Fibroblast of villous mesenchyme (primary cell): ENCODE results near the gene CCDC170. TPM values are rescaled to one million over a fixed set of nuclear protein-coding genes. Genes with fewer than 3 reads are reported as not detected.

ENCODE experiments used
- DNase-seq: peaks from one replicate; pipeline ENCODE4 v3.0.0-alpha.2; 2010; ENCODE audit warnings: low read depth
- H3K4me3 ChIP-seq: 2 replicates; pipeline ENCODE4 v1.5.1; 2011; ENCODE audit warnings: low read depth, mild to moderate bottlenecking, low read length
- total RNA-seq: library from RNA; depleted of rRNA; stranded (reverse); fragments of >200 nt; gene quantifications from 2 replicates; pipeline ENCODE4 v1.2.3, GENCODE V29; 2012
- TF ChIP-seq, protein P1 (sequence below): IDR thresholded peaks from 2 replicates; pipeline ENCODE4 v1.5.1; 2012; ENCODE audit warnings: low read depth, mild to moderate bottlenecking, low read length; ENCODE audit not compliant: insufficient read depth

Gene CCDC170
- total RNA-seq, 1 donor, result 3.9 TPM

DNA sequence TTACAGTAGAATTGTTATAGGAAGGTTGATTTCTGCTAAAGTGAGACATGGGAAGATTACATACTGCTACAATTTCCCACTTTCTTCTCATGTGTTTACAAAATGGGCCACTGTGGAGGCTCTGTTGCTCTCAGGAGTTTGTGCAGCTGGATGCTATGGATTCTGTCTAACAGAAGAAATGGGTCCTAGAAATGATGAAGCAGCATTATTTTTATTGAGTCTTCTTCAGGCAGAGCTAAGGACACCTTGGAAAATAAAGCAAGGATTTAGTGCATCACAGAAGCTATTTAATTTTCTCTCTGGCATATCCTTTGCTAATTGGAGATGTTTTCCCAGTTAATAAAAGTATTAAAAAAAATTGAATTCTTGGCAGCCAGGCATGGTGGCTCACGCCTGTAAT lies 29.2 kb downstream of the CCDC170 start:
- DNase-seq, result no peak
- TF ChIP-seq, protein P1, sequence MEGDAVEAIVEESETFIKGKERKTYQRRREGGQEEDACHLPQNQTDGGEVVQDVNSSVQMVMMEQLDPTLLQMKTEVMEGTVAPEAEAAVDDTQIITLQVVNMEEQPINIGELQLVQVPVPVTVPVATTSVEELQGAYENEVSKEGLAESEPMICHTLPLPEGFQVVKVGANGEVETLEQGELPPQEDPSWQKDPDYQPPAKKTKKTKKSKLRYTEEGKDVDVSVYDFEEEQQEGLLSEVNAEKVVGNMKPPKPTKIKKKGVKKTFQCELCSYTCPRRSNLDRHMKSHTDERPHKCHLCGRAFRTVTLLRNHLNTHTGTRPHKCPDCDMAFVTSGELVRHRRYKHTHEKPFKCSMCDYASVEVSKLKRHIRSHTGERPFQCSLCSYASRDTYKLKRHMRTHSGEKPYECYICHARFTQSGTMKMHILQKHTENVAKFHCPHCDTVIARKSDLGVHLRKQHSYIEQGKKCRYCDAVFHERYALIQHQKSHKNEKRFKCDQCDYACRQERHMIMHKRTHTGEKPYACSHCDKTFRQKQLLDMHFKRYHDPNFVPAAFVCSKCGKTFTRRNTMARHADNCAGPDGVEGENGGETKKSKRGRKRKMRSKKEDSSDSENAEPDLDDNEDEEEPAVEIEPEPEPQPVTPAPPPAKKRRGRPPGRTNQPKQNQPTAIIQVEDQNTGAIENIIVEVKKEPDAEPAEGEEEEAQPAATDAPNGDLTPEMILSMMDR, result no peak

DNA sequence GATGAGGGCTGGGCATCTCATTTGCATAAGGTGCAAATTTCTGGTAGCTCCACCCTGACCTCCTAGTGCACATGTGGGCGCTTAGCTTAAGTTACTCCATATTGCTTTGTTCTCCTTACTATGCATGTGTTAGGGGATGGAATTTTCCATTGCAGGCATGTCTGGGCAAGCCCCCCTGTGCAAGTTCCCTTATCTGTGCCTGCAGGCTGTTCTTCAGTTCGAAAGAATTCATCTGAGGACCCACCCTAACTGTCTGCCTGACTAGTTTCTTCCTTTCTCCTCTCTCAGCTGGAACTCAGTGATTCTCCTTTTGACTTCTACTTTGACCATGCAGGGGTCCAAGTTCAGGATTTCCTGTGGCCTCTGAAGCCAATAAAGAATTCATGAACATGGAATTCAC lies 30.2 kb downstream of the CCDC170 start:
- TF ChIP-seq, protein P1, result no peak
- no peak for DNase-seq
- no peak overlapping the region for H3K4me3 ChIP-seq

More for the DNA sequence above, 29.2 kb downstream of the CCDC170 start:
- no peak overlapping the region for H3K4me3 ChIP-seq

DNA sequence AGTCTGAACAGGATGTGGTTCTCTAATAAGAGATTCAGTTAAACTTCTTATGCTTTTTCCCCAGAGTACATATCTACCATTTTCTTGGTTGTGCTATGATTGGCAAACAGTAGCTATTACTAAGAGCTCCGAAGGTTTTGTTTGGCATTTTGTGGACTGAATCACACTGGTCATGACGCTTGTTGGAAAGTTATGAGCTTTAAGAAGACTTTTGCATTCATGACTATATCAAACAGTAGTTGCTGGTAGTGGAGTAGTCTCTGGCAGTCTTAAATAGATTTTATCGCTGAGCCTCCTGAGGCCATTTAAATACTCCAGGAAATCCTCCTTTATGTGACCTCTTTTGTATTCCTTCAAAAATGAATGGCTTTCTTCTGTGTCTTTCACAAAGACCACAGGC lies 40.8 kb downstream of the CCDC170 start:
- peak; percentile 65 for DNase-seq
- TF ChIP-seq, protein P1, result no peak
- no peak overlapping the region for H3K4me3 ChIP-seq

DNA sequence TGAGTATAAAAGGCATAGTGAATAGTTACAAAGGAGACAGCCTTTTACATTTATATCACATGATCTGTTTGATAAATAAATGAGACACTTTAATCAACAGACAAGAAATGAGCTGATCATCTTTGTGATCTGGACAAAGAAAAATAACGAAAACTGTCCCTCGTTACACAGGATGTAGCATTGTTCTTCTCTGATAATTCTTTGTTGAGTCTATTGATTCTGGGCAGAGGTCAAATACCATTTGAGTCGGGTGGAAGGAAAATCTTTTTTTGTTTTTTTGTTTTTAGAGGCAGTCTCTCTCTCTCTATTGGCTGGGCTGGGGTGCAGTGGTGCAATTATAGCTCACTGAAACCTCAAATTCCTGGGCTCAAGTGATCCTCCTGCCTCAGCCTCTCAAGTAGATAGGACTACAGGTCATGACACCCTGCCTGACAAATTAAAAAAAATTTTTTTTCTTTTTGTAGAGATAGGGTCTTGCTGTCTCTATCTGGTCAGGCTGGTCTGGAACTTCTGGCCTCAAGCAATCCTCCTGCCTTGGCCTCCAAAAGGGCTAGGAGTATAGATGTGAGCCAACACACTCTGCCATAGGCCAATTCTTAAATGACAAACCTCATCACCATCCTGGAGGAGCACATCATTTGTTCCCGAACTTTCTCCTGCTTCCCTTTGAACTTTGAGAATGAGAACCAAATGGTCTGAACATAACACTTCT lies 41.8 kb downstream of the CCDC170 start:
- DNase-seq, result no peak
- H3K4me3 ChIP-seq, result no peak overlapping the region
- TF ChIP-seq, protein P1, result no peak

DNA sequence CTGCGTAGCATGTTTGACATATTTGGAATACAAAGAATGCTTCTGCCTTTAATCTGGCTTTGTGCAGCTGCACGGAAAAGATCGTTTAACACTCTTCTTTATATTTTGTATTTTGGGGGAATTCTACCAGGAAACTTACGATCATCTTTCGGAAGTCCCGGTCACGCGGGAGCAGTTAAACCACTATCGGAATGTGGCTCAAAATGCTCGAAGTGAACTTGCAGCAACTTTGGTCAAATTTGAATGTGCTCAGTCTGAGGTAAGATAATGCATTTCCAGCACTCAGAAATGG lies 42.3 kb downstream of the CCDC170 start:
- H3K4me3 ChIP-seq, result no peak overlapping the region
- DNase-seq, result peak; percentile 50
- TF ChIP-seq, protein P1, result no peak

DNA sequence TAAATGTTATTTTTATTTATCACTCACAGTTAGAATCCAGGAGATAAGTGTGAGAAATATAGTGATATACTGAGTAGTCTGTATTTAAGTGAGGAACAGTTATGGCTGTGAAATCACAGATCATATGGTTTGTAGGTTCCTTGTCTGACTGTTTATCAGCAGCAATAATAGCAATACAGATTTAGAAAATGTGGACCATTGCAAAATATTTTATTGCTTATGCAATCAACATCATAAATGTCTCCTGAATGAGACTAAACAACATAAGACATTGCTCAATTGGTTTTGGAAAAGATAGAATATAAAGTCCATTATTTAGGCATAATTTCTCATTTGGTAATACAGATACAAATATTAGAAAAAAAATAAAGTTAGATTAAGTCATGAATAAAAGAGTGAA lies 43.7 kb downstream of the CCDC170 start:
- TF ChIP-seq, protein P1, result no peak
- DNase-seq, result peak; percentile 80
- H3K4me3 ChIP-seq, result no peak overlapping the region
